Spleen (tissue), 11 donors: Measurements from ENCODE around the gene B4GALNT3. TPM values are rescaled to one million over a fixed set of nuclear protein-coding genes. Genes with fewer than 3 reads are reported as not detected.

Experiments used
- DNase-seq: peaks from one replicate; pipeline ENCODE4 v3.0.0-alpha.2; 2020
- H3K27ac ChIP-seq, 8 donors: fragments of 200-600 bp; sonication (generic) in 7 of 8; 1 replicate in 4 of 8; 2 replicates in 4 of 8; pipeline versions ENCODE4 v1.5.0 to v1.8.0; 2016 to 2021; ENCODE audit warnings: inconsistent platforms in 4 of 8, mild to moderate bottlenecking in 4 of 8, moderate library complexity in 1 of 8
- H3K27me3 ChIP-seq, 7 donors: fragments of 200-600 bp; sonication (generic) in 6 of 7; replicated peaks in 1 of 7; 1 replicate in 4 of 7; 2 replicates in 3 of 7; pipeline versions ENCODE4 v1.5.0 to v1.8.0; 2016 to 2021; ENCODE audit warnings: inconsistent platforms in 3 of 7, mild to moderate bottlenecking in 1 of 7
- H3K36me3 ChIP-seq, 6 donors: fragments of 200-600 bp; sonication (generic) in 5 of 6; 1 replicate in 4 of 6; 2 replicates in 2 of 6; pipeline versions ENCODE4 v1.5.0 to v1.8.0; 2016 to 2021; ENCODE audit warnings: inconsistent platforms in 2 of 6
- H3K4me1 ChIP-seq, 6 donors: fragments of 200-600 bp; sonication (generic) in 5 of 6; 1 replicate in 3 of 6; 2 replicates in 3 of 6; pipeline versions ENCODE4 v1.5.0 to v1.8.0; 2016 to 2021; ENCODE audit warnings: inconsistent platforms in 3 of 6
- H3K4me3 ChIP-seq, 8 donors: fragments of 200-600 bp; sonication (generic) in 7 of 8; 1 replicate in 4 of 8; 2 replicates in 4 of 8; pipeline versions ENCODE4 v1.5.0 to v1.8.0; 2016 to 2021; ENCODE audit warnings: inconsistent platforms in 4 of 8, mild to moderate bottlenecking in 4 of 8, moderate library complexity in 2 of 8
- H3K9me3 ChIP-seq, 8 donors: fragments of 200-600 bp; sonication (generic) in 7 of 8; 1 replicate in 4 of 8; 2 replicates in 4 of 8; pipeline versions ENCODE4 v1.5.0 to v1.8.0; 2016 to 2021; ENCODE audit warnings: inconsistent platforms in 4 of 8
- CTCF ChIP-seq, 11 experiments: fragments of 200-600 bp in 7 of 11; fragments of 450-650 bp in 4 of 11; sonication (generic) in 4 of 11; IDR thresholded peaks in 8 of 11; conservative IDR thresholded peaks in 3 of 11; 1 replicate in 7 of 11; 2 replicates in 4 of 11; pipeline versions ENCODE4 v1.4.0 to v1.8.0; 2016 to 2021; ENCODE audit warnings: antibody characterized with exemption in 11 of 11, inconsistent platforms in 4 of 11, mild to moderate bottlenecking in 1 of 11
- POLR2A ChIP-seq, 3 donors: fragments of 450-650 bp; IDR thresholded peaks; one replicate each; pipeline ENCODE4 v1.5.1; 2017; ENCODE audit warnings: antibody characterized with exemption in 3 of 3, mild to moderate bottlenecking in 1 of 3
- POLR2AphosphoS5 ChIP-seq, 3 donors: sonication (generic); formaldehyde crosslinking; IDR thresholded peaks; one replicate each; pipeline ENCODE4 v1.5.1; 2017; ENCODE audit warnings: antibody characterized with exemption in 3 of 3
- WGBS, 5 donors: extraction: QIAGEN DNeasy Blood & Tissue Kit in 3 of 5; methylation state at CpG; one replicate each; pipeline versions ENCODE4 v1.1.5 to v1.1.7; 2013 to 2018; 5-methylcytosine and 5-hydroxymethylcytosine counted together
- intact Hi-C: fragments of 100-400 bp; cut with DNase I; formaldehyde crosslinking; loops from one replicate; pipeline ENCODE4 v1.15.0; 2023; ENCODE audit warnings: low total_unique reads
- polyA plus RNA-seq, 3 donors: library from polyadenylated mRNA; stranded (reverse); fragments of 200-250 nt; gene quantifications; one replicate each; pipeline ENCODE4 v1.2.1, GENCODE V29; 2013
- total RNA-seq, 7 donors: library from RNA; depleted of rRNA in 3 of 7; stranded (reverse); fragments of >200 nt in 3 of 7; fragmentation: NEBNext Ultra II Directional in 4 of 7; extraction: Animal tissue kit (Norgen Biotek cat#: 25700) in 4 of 7; gene quantifications; one replicate each; pipeline versions ENCODE4 v1.1.0 to v1.2.1, GENCODE V29; 2016 to 2021
- donor health status: healthy with polysubstance abuse.
- donor health status: DM: no; HTN: no; CAD: no; lungs with moderate emphysema.
- donor health status: DM: no; HTN: no; CAD: no.
- donor health status: Bipolar disorder and iron deficiency.
- donor health status: healthy.
- donor health status: DM: no; HTN: no; CAD: no.
- donor health status: DM: yes; HTN: yes; CAD: no.

Gene B4GALNT3
- total and polyA plus RNA-seq, 10 donors: 0.28 to 2.0 (median 1.5) TPM

- DNase-seq: no peak
- intact Hi-C loops: no loop called here
- H3K27ac ChIP-seq: no peak overlapping the region
These were observed 7.0 kb upstream of the B4GALNT3 start for GRCh38 chr12:452667-453210.

GRCh38 chr12:454833-455232, 4.9 kb upstream of the B4GALNT3 start:
- Histone ChIP-seq H3K36me3 (no peaks in the 10 kb centered on the region), H3K4me1 (peaks cover 0 to 18% (median 9%) of the 10 kb centered on the region in 6 donors), H3K27me3 (peaks cover 0 to 45% (median 20%) of the 10 kb centered on the region in 7 donors), H3K4me3 (no peak overlapping the region), H3K27ac (no peak overlapping the region), H3K9me3 (no peaks in the 10 kb centered on the region)
- 39 to 54% (median 50%) methylated on average over 1 of the region's 1 CpG for WGBS, 5 donors
- no peak for TF ChIP-seq POLR2A (IDR thresholded peaks at IDR 0.05)
- TF ChIP-seq POLR2AphosphoS5 (IDR thresholded peaks at IDR 0.05): no peak
- no peak for TF ChIP-seq CTCF (IDR thresholded peaks at IDR 0.05 in 8 of 11, conservative IDR thresholded peaks at IDR 0.05 in 3 of 11)
- intact Hi-C loops: loop anchor here (5.0 kb wide), 1 partner anchor 92 kb away; no protein-coding TSS in a partner anchor
- no peak for DNase-seq

More at GRCh38 chr12:452667-453210, 7.0 kb upstream of the B4GALNT3 start:
- 39 to 96% (median 56%) methylated on average over 6 to 20 of the region's 25 CpGs for WGBS, 5 donors
- Histone ChIP-seq H3K9me3 (no peaks in the 10 kb centered on the region), H3K4me1 (peaks cover 0 to 8% (median 0%) of the 10 kb centered on the region in 6 donors), H3K27me3 (peaks cover 0 to 34% (median 0%) of the 10 kb centered on the region in 7 donors), H3K4me3 (no peak overlapping the region), H3K36me3 (no peaks in the 10 kb centered on the region)
- TF ChIP-seq CTCF (IDR thresholded peaks at IDR 0.05 in 8 of 11, conservative IDR thresholded peaks at IDR 0.05 in 3 of 11) (peak in 1 of 11 experiments; percentile 20), POLR2A (IDR thresholded peaks at IDR 0.05) (no peak), POLR2AphosphoS5 (IDR thresholded peaks at IDR 0.05) (no peak)

- H3K27ac ChIP-seq: no peak overlapping the region
- no peak overlapping the region for H3K4me3 ChIP-seq
- TF ChIP-seq CTCF (IDR thresholded peaks at IDR 0.05 in 8 of 11, conservative IDR thresholded peaks at IDR 0.05 in 3 of 11) (no peak), POLR2AphosphoS5 (IDR thresholded peaks at IDR 0.05) (no peak), POLR2A (IDR thresholded peaks at IDR 0.05) (no peak)
- H3K9me3 ChIP-seq: no peaks in the 10 kb centered on the region
- no peaks in the 10 kb centered on the region for H3K36me3 ChIP-seq
- intact Hi-C loops: loop anchor here (5.0 kb wide), 1 partner anchor 91 kb away; no protein-coding TSS in a partner anchor
- peaks cover 3 to 26% (median 15%) of the 10 kb centered on the region in 6 donors for H3K4me1 ChIP-seq
- WGBS, 5 donors: 63 to 82% (median 74%) methylated on average over 2 of the region's 2 CpGs
- H3K27me3 ChIP-seq: peaks cover 0 to 45% (median 29%) of the 10 kb centered on the region in 7 donors
- no peak for DNase-seq
These were observed 3.9 kb upstream of the B4GALNT3 start for GRCh38 chr12:455821-456220.

GRCh38 chr12:457676-458075, 2.1 kb upstream of the B4GALNT3 start:
- no peak for TF ChIP-seq POLR2AphosphoS5 (IDR thresholded peaks at IDR 0.05)
- no peak for TF ChIP-seq POLR2A (IDR thresholded peaks at IDR 0.05)
- no peak for TF ChIP-seq CTCF (IDR thresholded peaks at IDR 0.05 in 8 of 11, conservative IDR thresholded peaks at IDR 0.05 in 3 of 11)
- 69 to 88% (median 85%) methylated on average over 4 of the region's 4 CpGs for WGBS, 5 donors
- no peaks in the 10 kb centered on the region for H3K36me3 ChIP-seq
- H3K27me3 ChIP-seq: peaks cover 0 to 59% (median 36%) of the 10 kb centered on the region in 7 donors
- H3K4me3 ChIP-seq: no peak overlapping the region
- no peaks in the 10 kb centered on the region for H3K9me3 ChIP-seq
- no peak overlapping the region for H3K27ac ChIP-seq
- intact Hi-C loops: loop anchor here (5.0 kb wide), 1 partner anchor 90 kb away; no protein-coding TSS in a partner anchor
- no peak for DNase-seq
- peaks cover 5 to 24% (median 17%) of the 10 kb centered on the region in 6 donors for H3K4me1 ChIP-seq
